ENCODE measurements around the gene JMJD1C.
"Not testable (repeated sequence)": the region's sequence is repeated elsewhere in the genome, so short reads cannot be mapped to it uniquely, and the experiment has no call there.

Gene JMJD1C

GRCh38 chr10:63465293-63466143, at the start of gene JMJD1C:
TSS of gene JMJD1C (minus strand) at chr10:63465977. CDS start at chr10:63465662, 315 bp downstream.
- peak; percentile 23 for DNase-seq

- no peak for DNase-seq
Measured at GRCh38 chr10:63515002-63515763, 49.4 kb upstream of the JMJD1C start.

- DNase-seq, result no peak
Measured at GRCh38 chr10:63506554-63506953, 40.8 kb upstream of the JMJD1C start.

- no peak for DNase-seq
Measured at GRCh38 chr10:63505562-63505961, 39.8 kb upstream of the JMJD1C start.

GRCh38 chr10:63504145-63504881, 38.5 kb upstream of the JMJD1C start:
- DNase-seq, result no peak

GRCh38 chr10:63503395-63503794, 37.6 kb upstream of the JMJD1C start:
- no peak for DNase-seq

- DNase-seq, result no peak
Measured at GRCh38 chr10:63502832-63503231, 37.1 kb upstream of the JMJD1C start.

GRCh38 chr10:63501954-63502353, 36.2 kb upstream of the JMJD1C start:
- DNase-seq, result no peak

- DNase-seq, result not testable (repeated sequence)
Measured at GRCh38 chr10:63500551-63500950, 34.8 kb upstream of the JMJD1C start.

GRCh38 chr10:63498665-63499064, 32.9 kb upstream of the JMJD1C start:
- no peak for DNase-seq

GRCh38 chr10:63497321-63497720, 31.5 kb upstream of the JMJD1C start:
- DNase-seq, result no peak

- no peak for DNase-seq
Measured at GRCh38 chr10:63496561-63496960, 30.8 kb upstream of the JMJD1C start.

- DNase-seq, result no peak
Measured at GRCh38 chr10:63494951-63495350, 29.2 kb upstream of the JMJD1C start.

- DNase-seq, result no peak
Measured at GRCh38 chr10:63493004-63493403, 27.2 kb upstream of the JMJD1C start.

- not testable (repeated sequence) for DNase-seq
Measured at GRCh38 chr10:63492317-63492690, 26.5 kb upstream of the JMJD1C start.

GRCh38 chr10:63491588-63492316, 26.0 kb upstream of the JMJD1C start:
- no peak for DNase-seq

GRCh38 chr10:63489838-63490237, 24.1 kb upstream of the JMJD1C start:
- DNase-seq, result no peak

- DNase-seq, result no peak
Measured at GRCh38 chr10:63487990-63488389, 22.2 kb upstream of the JMJD1C start.

- DNase-seq, result no peak
Measured at GRCh38 chr10:63483983-63484382, 18.2 kb upstream of the JMJD1C start.

GRCh38 chr10:63481815-63482421, 16.1 kb upstream of the JMJD1C start:
- DNase-seq, result no peak

GRCh38 chr10:63480237-63480636, 14.5 kb upstream of the JMJD1C start:
- no peak for DNase-seq

- no peak for DNase-seq
Measured at GRCh38 chr10:63478564-63478963, 12.8 kb upstream of the JMJD1C start.

Measured in SHP77 treated with DMSO at 0.1 percent for 48 hours (cell line).